GM18861 (cell line): ENCODE measurements around the gene MCF2L2.

ENCODE experiments used
- ATAC-seq: cut with Tn5 transposase; IDR thresholded peaks from one replicate; pipeline ENCODE4 v1.9.1; 2021; ENCODE audit not compliant: unreplicated experiment

MCF2L2 gene

DNA sequence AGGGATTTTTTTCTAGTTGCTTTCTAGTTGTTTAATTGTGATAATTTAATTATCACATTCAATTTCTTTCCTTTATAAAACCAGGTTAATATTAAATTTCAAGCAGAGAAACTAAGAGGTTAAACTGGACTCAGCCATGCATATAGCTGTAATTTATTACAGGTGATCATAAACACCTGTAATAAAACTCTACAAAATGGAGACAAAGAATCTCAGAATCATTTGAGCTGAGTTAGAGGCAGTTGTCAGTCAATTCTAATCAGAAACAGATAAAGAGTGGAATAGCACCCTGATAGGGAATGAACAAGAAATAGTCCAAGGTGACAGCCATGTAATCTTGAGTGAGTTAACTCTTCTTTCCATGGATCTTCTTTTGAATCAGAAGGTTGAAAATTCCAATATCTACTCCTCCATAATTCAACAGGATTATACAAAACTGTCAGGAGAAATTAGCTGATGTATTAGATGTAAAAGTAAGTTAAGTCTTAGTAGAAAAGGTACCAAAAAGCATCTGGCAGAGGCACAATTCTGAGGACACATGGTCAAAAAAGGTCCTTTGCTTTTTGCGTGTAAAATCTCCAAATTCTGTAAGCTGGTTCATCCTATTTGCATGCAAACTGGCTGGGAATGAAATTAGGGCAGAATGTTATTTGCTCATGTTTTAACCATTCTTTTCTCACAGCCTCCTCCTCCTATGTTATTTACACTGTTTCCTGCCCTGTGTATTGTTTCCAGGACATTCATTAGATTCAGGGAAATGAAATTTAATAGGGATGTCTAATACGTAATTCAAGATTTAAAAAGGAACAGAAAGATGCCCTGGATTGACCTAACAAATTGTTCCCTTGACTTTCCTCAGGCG, 214.8 kb downstream of the MCF2L2 start:
- ATAC-seq, result no peak

DNA sequence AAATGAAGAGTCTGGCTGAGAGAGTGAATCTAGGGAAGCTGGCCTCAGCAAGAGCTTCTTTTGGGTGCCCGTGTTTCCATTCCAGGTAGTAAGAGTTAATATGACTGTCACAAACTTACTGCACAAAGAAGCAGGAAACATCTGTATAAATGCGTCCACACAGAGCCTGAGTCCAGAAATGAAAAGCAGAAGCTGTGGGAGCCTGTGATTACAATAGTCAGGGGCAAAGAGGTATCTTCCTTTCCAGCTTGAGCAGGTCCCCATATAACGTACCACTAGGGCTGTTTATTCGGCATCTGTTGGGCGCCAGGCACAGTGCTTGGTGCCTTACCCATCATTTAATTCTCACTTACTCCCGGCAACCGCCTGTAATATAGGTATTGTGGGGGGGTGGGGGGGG, 215.9 kb downstream of the MCF2L2 start:
- no peak for ATAC-seq

DNA sequence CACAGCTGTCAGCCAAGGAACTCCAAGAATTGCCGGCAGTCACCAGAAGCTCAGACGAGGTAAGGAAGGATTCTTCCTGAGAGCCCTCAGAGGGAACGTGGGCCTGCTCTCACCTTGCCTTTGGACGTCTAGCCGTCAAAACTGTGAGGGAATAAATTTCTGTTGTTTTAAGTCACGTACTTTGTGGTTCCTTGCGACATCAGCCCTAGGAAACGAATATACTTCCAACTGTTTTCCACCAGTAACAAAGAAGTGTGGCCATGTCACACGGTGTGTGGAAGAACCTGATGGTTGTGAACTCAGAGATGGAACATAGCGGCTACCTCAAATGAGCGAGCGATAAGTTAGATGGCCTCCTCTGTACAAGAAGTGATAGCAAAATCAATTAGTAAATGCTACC, 216.3 kb downstream of the MCF2L2 start:
- ATAC-seq, result no peak

DNA sequence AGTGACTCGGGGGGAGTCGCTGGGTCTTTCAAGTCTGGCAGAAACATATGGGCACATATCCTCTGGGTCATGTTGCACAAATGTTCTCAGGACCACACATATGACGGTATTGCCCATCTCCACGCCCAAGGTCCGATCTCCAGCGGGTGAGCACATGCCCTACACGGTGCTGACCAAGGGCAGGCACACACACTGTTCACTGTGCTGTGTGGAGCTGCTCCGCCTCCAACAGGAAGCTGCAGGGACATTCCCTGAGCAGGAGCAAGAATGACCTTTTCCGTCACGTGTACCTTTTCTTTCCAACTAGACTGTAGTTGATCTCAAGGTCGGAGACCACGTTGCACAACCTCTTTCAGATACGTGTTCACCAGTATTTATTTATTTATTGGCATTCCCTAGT, 217.1 kb downstream of the MCF2L2 start:
- no peak for ATAC-seq

DNA sequence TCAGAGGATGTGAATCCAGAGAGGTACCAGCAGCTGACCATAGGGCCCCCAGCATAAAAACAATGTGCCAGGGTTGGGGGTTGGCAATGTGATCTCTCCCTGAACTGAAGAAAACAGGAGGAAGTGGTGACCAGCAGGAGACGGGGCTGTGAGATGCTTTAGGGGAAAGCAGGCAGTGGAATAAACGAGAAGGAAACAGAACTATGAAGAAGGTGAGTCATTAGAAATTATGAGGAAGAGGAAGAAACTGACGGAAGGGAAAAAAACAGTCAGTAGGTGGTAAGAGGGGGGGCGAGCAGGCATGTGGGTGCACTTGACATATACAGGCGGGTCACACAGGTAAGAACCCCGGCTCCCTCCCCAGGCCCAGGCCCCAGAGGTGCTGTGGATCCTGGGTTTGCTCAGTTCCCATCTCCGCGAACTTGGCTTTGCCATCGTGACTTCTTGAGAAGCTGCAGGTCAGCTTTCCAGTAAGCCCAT, 217.5 kb downstream of the MCF2L2 start:
- no peak for ATAC-seq

DNA sequence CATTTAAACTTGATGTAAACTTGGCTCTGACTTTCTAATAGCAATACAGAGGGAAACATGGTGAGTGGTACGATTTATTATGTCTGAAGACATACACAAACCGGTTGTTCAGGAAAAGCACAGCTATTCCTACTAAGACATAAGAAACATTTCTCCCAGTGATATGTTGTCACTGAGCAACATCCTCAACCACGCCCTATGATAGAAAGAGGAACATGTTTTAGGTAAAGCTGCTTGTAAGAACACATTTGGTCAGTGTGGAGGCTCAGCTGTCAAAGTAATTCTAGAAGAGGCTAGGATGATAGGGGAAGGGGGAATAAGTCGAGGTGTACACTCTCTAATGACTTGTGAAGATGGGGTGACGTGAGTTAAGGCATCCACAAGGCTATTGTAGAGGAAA, 218.1 kb downstream of the MCF2L2 start:
- no peak for ATAC-seq

DNA sequence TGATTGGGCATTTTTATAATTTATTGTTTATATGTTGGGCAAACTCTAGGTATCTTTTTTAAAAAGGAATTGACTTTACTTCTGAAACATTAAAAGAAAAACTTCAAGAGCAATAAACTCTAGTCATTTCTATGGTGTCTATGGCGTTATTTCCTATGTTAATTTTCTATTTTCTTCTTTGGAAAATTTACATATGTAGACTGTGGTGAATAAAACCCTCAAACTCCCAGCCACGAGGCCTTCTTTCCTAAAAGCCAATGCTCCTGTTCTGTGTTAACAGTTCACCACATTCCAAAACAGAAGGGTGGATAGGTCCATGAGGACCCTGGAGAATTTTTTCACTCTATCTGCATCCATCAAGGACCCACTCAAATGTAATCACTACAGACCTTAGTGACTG, 219.6 kb downstream of the MCF2L2 start:
- ATAC-seq, result no peak

DNA sequence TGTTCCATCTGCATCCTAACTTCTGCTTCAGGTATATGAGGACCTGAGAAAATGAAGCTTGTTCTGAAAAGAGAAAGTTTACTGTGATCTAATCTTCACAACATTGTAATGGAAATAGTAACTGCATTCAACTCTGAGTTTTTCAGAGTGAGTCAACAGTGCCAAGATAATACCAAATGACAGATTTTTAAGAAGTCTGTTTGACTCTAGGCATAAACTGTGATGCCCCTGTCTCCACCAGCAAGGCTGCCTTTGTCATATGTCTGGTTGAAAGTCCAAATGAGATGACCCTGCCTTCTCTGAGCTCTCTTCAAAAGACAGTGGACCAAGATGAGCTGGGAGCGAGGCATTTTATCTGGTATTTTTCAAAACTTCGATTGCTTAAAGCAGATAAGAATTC, 220.2 kb downstream of the MCF2L2 start:
- ATAC-seq, result no peak

DNA sequence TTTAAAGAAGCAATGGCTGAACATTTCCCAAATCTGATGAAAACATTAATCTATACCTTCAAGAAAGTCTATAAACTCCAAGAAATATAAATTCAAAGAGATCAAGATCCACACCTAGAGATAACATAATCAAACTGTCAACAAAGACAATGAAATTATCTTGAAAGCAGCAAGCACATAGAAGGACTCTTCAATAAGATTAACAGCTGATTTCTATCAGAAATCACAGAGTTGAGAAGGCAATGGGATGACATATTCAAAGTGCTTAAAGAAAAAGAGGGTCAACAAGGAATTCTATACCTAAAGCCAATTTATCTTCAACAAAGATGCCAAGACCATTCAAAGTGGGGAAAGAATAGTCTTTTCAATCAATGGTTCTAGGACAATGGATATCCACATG, 224.7 kb downstream of the MCF2L2 start:
- no peak for ATAC-seq

DNA sequence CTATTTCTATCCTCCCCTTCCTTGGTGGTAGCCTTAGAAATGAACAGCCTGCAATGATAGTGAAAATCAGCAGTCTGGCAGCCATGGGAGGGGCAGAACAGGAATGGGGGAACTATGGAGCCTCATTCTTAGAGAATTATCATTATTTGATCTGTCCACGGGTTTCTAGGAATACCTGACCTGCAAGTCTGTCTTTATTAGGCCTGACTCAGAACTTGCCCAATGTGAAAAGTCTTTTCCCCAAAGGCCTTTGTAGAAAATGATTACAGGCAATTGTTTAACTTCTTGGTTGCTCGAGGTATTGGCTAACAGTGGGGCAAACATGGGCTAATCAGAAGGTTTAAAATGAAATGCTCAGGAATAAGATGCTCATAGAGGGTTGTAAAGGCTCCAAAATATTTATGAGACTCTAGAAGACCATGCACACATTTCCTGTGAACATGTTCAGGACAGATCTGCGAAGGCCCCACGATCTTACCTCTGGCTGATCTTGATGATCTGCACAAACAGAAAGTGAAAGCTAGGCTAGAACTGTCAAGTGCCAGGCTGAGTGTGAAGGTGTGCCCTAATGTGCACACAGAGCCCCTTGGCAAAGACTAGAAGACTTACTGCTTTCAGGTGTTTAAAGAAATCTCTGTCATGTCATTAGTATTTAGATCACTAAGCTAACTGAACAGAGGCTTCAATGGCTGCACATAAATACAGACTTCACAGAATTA, 226.3 kb downstream of the MCF2L2 start:
- ATAC-seq, result no peak

DNA sequence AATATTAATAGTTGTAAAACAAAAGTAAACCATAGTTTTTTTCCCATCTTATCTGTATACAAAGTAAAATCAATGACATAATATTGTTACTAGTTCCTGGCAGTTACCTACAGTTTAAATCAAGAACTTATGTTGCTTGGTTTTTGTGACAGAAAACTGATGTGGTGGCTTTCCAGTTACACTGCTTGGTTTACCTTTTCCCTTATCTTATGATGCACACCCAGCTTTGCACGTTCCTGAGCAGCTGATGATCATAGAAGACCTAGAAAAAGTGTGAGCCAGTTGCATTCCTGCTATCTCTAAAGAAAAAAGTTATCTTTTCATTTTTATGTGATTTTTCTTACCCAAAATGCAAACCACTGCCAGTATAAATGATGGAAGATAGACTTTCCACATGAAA, 229.5 kb downstream of the MCF2L2 start:
- no peak for ATAC-seq

DNA sequence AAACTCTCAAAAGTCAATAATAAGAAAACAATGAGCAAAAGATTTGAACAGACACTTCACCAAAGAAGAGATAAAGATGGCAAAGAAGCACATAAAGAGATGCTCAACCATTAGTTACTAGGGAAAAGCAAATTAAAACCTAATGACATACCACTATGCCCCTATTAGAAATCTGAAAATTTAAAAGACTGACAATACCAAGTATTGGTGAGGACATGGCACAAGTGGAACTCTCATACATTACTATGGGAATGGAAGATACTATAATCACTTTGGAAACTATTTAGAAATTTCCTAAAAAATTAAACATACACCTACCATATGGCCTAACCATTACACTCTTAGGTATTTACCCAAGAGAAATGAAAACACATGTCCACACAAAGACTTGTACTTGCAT, 230.7 kb downstream of the MCF2L2 start:
- no peak for ATAC-seq

DNA sequence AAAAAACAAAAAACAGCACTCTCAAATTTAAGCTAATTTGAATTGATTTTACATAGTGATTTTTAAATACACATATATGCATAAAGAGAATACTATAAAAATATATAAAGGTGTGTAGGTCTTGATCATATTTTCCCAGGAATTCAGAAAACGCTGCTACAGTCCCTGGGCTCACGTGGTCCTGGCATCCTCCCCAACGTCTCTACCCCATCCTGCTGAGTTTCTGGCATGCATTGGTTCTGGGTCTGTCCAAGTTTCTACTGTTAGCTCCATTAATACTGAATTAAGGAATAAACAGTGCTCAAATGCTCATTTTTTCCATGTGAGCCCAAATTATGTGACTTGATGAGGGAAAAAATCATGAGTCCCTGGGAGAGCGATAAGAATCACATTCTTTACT, 233.2 kb downstream of the MCF2L2 start:
- no peak for ATAC-seq

DNA sequence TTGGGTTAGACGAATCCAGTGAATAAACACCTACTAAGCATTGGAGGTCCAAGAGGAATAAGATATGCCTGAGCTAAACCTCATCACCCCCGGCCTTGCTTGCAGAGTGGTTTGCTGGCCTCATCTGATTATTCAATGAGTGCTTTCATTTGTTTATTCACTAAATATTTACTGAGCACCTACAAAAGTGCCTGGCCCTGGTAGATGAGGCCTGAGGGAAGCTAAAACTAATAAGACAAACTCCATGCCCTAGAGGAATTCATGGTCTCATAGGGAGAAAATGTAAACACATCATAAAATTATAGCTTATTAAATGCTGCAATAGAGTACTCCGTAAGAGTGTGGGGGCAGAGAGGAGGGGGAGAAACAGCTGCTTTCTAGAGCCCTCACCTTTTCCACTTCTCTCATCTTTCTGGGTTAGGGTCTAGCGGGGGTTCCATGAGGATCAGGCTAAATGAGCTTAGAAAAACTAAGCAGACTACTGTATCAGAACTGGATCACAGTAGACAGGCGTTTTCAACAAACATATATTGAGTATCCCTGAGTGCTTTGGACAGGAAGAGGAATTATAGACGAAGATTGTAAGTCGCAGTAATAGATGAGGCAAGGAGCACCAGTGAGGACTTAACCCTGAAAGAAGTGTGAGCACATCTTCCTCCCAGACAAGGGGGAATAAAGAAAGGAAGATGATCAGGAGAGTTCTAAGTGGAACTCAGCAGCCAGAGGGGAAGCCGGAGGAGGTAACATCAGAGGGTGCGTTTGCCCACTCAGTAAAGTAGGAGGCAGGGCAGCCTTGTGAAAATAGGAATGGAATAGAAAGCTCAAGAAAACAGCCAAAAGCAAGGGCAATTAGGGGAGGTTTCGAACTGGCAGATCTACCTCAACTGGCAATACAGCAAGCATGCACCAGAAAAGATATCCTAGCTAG, 234.4 kb downstream of the MCF2L2 start:
- no peak for ATAC-seq

DNA sequence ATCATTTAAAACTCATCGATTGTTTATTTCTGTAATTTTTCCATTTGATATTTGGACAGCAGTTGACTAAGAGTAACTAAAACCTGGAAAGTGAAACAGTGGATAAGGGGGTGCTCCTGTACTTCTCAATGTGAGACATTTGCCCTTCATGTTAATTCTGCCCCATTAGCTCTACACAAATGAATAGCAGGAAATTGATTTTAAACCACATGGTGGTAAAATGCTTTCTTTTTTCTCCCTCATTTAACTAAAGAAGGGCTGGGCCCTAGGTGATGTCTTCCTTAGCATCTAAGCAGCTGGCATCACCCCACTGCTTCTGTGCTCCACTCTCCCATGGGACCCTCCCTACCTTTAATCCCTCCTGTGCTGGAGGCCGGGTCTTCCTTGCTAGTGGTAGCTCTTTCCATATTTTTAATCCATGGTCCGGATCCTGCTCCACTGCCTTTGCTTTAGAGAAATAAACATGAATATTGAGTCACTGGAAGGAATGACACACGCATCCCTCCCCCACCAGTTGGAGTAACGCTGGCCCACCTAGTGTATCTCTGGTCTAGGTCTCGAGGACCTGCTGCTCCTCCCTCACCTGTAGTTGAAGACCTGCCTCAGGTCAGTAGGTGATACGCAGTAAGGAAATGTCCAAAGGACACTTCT, 235.6 kb downstream of the MCF2L2 start:
- no peak for ATAC-seq

DNA sequence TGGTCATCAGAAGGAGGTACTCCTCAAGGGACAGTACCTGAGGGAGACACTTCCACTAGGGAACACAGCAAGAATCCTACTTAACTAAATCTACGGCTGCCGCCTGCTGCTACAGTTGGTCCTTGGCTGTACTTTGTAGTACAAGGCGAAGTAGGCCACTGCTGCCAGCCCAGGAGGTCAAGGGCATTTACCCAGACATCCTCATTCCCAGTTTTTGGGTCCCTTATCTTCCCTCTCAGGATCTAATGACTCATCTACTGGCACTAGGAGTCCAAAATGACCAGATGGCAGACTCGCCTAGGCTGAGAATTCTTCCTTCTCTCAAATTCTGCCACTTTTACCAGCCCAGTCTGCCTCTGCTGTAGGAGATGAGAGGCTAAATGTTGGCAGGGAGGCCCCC, 238.8 kb downstream of the MCF2L2 start:
- ATAC-seq, result no peak

DNA sequence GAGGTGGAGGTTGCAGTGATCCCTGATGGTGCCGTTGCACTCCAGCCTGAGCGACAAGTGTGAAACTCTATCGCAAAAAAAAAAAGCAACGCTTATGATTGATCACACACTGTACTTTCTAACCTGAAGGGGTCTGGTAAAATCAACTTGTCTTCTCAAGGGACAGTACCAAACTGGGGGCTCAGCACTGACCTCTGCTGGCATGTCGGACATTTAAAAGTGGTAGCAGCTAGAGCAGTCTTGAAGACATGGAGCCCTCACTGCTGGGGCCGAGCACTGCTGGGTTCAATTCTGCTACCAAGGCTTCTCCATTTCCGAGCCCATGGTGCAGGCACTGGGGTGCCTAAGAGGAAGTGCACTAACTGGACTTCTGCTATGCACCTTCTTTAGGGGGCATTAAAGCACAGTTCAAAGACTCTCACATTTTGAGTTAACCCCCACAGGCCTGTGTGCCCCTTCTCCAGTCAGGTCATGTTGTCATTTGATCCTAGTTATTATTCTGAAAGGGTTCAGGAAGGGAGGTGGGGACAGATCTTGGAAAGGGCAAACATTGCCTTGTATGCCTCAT, 239.4 kb downstream of the MCF2L2 start:
- ATAC-seq, result peak; percentile 57

DNA sequence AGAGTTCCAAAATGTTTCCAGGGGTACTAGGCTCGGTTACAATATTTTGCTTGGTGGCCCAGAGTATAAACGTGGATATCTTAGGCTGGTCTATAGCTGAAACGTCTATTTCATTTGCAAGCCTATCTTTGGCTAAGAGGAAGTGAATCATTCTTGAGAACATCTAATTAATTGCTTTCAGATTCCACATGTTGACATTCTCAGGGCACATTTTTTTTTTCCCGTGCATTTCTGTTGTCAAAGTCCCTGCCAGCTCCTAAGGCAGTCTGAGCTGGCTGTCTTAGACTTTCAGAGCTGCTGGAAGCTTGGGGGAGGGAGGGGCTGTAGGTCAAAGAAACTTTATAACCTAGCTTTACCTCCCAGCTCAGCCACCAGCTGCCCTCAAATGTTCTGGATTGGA, 242.7 kb downstream of the MCF2L2 start:
- no peak for ATAC-seq

DNA sequence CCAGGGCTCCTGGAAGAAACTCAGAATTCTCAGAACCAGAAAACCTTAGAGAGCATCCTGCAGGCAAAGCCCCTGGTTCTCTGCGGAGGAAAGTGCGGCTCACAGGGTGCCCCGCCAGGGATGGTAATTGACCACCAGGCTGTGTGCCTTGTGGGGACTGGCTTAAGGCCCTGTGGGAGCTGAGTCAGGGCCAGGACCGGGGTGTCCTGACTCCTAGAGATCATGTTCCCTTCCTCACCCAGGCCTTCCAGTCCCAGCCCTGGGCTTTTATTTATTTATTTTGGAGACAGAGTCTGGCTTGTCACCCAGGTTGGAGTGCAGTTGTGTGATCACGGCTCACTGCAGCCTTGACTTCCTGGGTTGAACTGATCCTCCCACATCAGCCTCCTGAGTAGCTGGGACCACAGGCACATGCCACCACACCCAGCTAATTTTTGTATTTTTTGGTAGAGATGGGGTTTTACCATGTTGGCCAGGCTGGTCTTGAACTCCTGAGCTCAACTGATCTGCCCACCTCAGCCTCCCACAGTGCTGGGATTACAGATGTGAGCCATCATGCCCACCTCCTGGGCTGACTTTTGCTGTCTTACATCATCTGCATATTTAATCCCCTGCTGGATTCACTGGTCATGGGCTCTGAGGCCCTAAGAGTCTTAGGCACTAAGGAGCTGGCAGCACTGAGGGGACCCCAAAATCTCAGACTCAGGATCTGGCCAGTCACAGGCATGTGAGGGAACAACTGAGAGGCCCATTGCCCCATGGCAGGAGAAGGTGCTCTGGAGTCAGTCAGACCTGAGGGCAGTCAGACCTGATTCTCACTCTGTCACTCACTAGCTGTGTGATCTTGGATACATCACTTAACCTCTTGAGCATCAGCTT, 245.4 kb downstream of the MCF2L2 start:
- no peak for ATAC-seq
